ENCODE results near the gene USP48.

Gene USP48

GRCh38 chr1:21641076-21641475, 141.9 kb downstream of the USP48 start:
- no peak overlapping the region for H2BK120ac ChIP-seq (ENCODE audit: low read depth, low read length)
- H3K79me1 ChIP-seq (replicated peaks; ENCODE audit: low read length, poor library complexity, severe bottlenecking): no peaks in the 10 kb centered on the region
- H2BK12ac ChIP-seq (ENCODE audit: low read length in 2 of 2): no peak overlapping the region
- no peak overlapping the region for H2BK5ac ChIP-seq (ENCODE audit: low read depth, low read length, poor library complexity, severe bottlenecking)
- H3K23ac ChIP-seq (ENCODE audit: low read length in 2 of 2): no peak overlapping the region
- no peak overlapping the region for H4K91ac ChIP-seq (ENCODE audit: low read length)
- WGBS: 79% methylated on average over 2 of the region's 2 CpGs
- H2AK5ac ChIP-seq (ENCODE audit: low read length, severe bottlenecking): no peak overlapping the region
- DNase-seq: no peak
- peaks cover 11 to 54% of the 10 kb centered on the region in 2 experiments for H3K27me3 ChIP-seq (ENCODE audit: control insufficient read depth in 1 of 2, insufficient read depth in 1 of 2, low read length in 2 of 2)
- H3K36me3 ChIP-seq (ENCODE audit: control insufficient read depth in 1 of 2, insufficient read depth in 2 of 2, low read depth in 1 of 2, low read length in 2 of 2): no peaks in the 10 kb centered on the region
- H3K9ac ChIP-seq (ENCODE audit: low read length): no peak overlapping the region
- no peaks in the 10 kb centered on the region for H3K9me3 ChIP-seq (ENCODE audit: control insufficient read depth, low read length)
- H3K4ac ChIP-seq (ENCODE audit: low read depth in 1 of 2, low read length in 2 of 2): no peak overlapping the region
- no peak overlapping the region for H3K27ac ChIP-seq (ENCODE audit: low read length, poor library complexity, severe bottlenecking)
- H3K4me3 ChIP-seq (ENCODE audit: insufficient read depth in 1 of 2, low read depth in 1 of 2, low read length in 2 of 2): no peak overlapping the region
- H2BK15ac ChIP-seq (ENCODE audit: low read depth, poor library complexity, severe bottlenecking): no peak overlapping the region
- H3K4me2 ChIP-seq (ENCODE audit: low read length, poor library complexity, severe bottlenecking): no peak overlapping the region
- no peak overlapping the region for H2AFZ ChIP-seq (ENCODE audit: low read depth, low read length)
- H3K18ac ChIP-seq (ENCODE audit: low read depth in 1 of 2, low read length in 2 of 2): no peak overlapping the region
- peaks cover 14% of the 10 kb centered on the region for H3K4me1 ChIP-seq (ENCODE audit: control insufficient read depth, insufficient read depth, low read depth, low read length)
- no peak overlapping the region for H4K8ac ChIP-seq (ENCODE audit: low read length)
- H3K14ac ChIP-seq (ENCODE audit: low read length in 2 of 2): no peak overlapping the region

- Histone ChIP-seq H3K18ac (ENCODE audit: low read depth in 1 of 2, low read length in 2 of 2) (no peak overlapping the region), H3K4ac (ENCODE audit: low read depth in 1 of 2, low read length in 2 of 2) (no peak overlapping the region)
These were observed 142.3 kb downstream of the USP48 start for GRCh38 chr1:21640653-21641052.

GRCh38 chr1:21639594-21640041, 143.3 kb downstream of the USP48 start:
- Histone ChIP-seq H2BK12ac (ENCODE audit: low read length in 2 of 2) (no peak overlapping the region), H2BK5ac (ENCODE audit: low read depth, low read length, poor library complexity, severe bottlenecking) (no peak overlapping the region), H2AK5ac (ENCODE audit: low read length, severe bottlenecking) (no peak overlapping the region), H3K4me1 (ENCODE audit: control insufficient read depth, insufficient read depth, low read depth, low read length) (peaks cover 24% of the 10 kb centered on the region), H3K4me3 (ENCODE audit: insufficient read depth in 1 of 2, low read depth in 1 of 2, low read length in 2 of 2) (peak overlapping the region in 1 of 2 experiments; percentile 5), H3K23ac (ENCODE audit: low read length in 2 of 2) (no peak overlapping the region), H3K4me2 (ENCODE audit: low read length, poor library complexity, severe bottlenecking) (no peak overlapping the region), H4K91ac (ENCODE audit: low read length) (no peak overlapping the region), H2BK15ac (ENCODE audit: low read depth, poor library complexity, severe bottlenecking) (no peak overlapping the region), H3K4ac (ENCODE audit: low read depth in 1 of 2, low read length in 2 of 2) (no peak overlapping the region), H3K36me3 (ENCODE audit: control insufficient read depth in 1 of 2, insufficient read depth in 2 of 2, low read depth in 1 of 2, low read length in 2 of 2) (no peaks in the 10 kb centered on the region), H4K8ac (ENCODE audit: low read length) (no peak overlapping the region), H3K27ac (ENCODE audit: low read length, poor library complexity, severe bottlenecking) (no peak overlapping the region), H3K79me1 (replicated peaks; ENCODE audit: low read length, poor library complexity, severe bottlenecking) (no peaks in the 10 kb centered on the region), H3K27me3 (ENCODE audit: control insufficient read depth in 1 of 2, insufficient read depth in 1 of 2, low read length in 2 of 2) (peaks cover 11 to 62% of the 10 kb centered on the region in 2 experiments), H3K9ac (ENCODE audit: low read length) (no peak overlapping the region), H2BK120ac (ENCODE audit: low read depth, low read length) (no peak overlapping the region), H3K14ac (ENCODE audit: low read length in 2 of 2) (no peak overlapping the region), H3K18ac (ENCODE audit: low read depth in 1 of 2, low read length in 2 of 2) (no peak overlapping the region), H3K9me3 (ENCODE audit: control insufficient read depth, low read length) (no peaks in the 10 kb centered on the region), H2AFZ (ENCODE audit: low read depth, low read length) (no peak overlapping the region)
- 37% methylated on average over 16 of the region's 24 CpGs for WGBS
- DNase-seq: no peak

More at GRCh38 chr1:21640653-21641052, 142.3 kb downstream of the USP48 start:
- H3K23ac ChIP-seq (ENCODE audit: low read length in 2 of 2): no peak overlapping the region
- no peak overlapping the region for H2BK120ac ChIP-seq (ENCODE audit: low read depth, low read length)
- no peak overlapping the region for H3K14ac ChIP-seq (ENCODE audit: low read length in 2 of 2)
- H3K9ac ChIP-seq (ENCODE audit: low read length): no peak overlapping the region
- no peak overlapping the region for H2BK15ac ChIP-seq (ENCODE audit: low read depth, poor library complexity, severe bottlenecking)
- H3K4me3 ChIP-seq (ENCODE audit: insufficient read depth in 1 of 2, low read depth in 1 of 2, low read length in 2 of 2): no peak overlapping the region
- peaks cover 11 to 54% of the 10 kb centered on the region in 2 experiments for H3K27me3 ChIP-seq (ENCODE audit: control insufficient read depth in 1 of 2, insufficient read depth in 1 of 2, low read length in 2 of 2)
- H2AK5ac ChIP-seq (ENCODE audit: low read length, severe bottlenecking): no peak overlapping the region
- no peaks in the 10 kb centered on the region for H3K79me1 ChIP-seq (replicated peaks; ENCODE audit: low read length, poor library complexity, severe bottlenecking)
- H3K27ac ChIP-seq (ENCODE audit: low read length, poor library complexity, severe bottlenecking): no peak overlapping the region
- no peak for DNase-seq
- no peak overlapping the region for H4K8ac ChIP-seq (ENCODE audit: low read length)
- H2AFZ ChIP-seq (ENCODE audit: low read depth, low read length): no peak overlapping the region
- H3K9me3 ChIP-seq (ENCODE audit: control insufficient read depth, low read length): no peaks in the 10 kb centered on the region
- no peak overlapping the region for H4K91ac ChIP-seq (ENCODE audit: low read length)
- H3K4me2 ChIP-seq (ENCODE audit: low read length, poor library complexity, severe bottlenecking): no peak overlapping the region
- H3K4me1 ChIP-seq (ENCODE audit: control insufficient read depth, insufficient read depth, low read depth, low read length): peaks cover 14% of the 10 kb centered on the region
- WGBS: 92% methylated on average over 4 of the region's 6 CpGs
- H2BK12ac ChIP-seq (ENCODE audit: low read length in 2 of 2): no peak overlapping the region
- no peaks in the 10 kb centered on the region for H3K36me3 ChIP-seq (ENCODE audit: control insufficient read depth in 1 of 2, insufficient read depth in 2 of 2, low read depth in 1 of 2, low read length in 2 of 2)
- no peak overlapping the region for H2BK5ac ChIP-seq (ENCODE audit: low read depth, low read length, poor library complexity, severe bottlenecking)

- Histone ChIP-seq H2BK15ac (ENCODE audit: low read depth, poor library complexity, severe bottlenecking) (no peak overlapping the region), H2AK5ac (ENCODE audit: low read length, severe bottlenecking) (no peak overlapping the region), H3K27me3 (ENCODE audit: control insufficient read depth in 1 of 2, insufficient read depth in 1 of 2, low read length in 2 of 2) (peaks cover 5 to 60% of the 10 kb centered on the region in 2 experiments), H3K4me3 (ENCODE audit: insufficient read depth in 1 of 2, low read depth in 1 of 2, low read length in 2 of 2) (no peak overlapping the region), H3K9ac (ENCODE audit: low read length) (no peak overlapping the region), H3K14ac (ENCODE audit: low read length in 2 of 2) (no peak overlapping the region), H3K9me3 (ENCODE audit: control insufficient read depth, low read length) (no peaks in the 10 kb centered on the region), H2BK120ac (ENCODE audit: low read depth, low read length) (no peak overlapping the region), H2AFZ (ENCODE audit: low read depth, low read length) (no peak overlapping the region), H3K79me1 (replicated peaks; ENCODE audit: low read length, poor library complexity, severe bottlenecking) (no peaks in the 10 kb centered on the region), H3K18ac (ENCODE audit: low read depth in 1 of 2, low read length in 2 of 2) (no peak overlapping the region), H3K4me2 (ENCODE audit: low read length, poor library complexity, severe bottlenecking) (no peak overlapping the region), H3K27ac (ENCODE audit: low read length, poor library complexity, severe bottlenecking) (peak overlapping the region; percentile 47), H3K4ac (ENCODE audit: low read depth in 1 of 2, low read length in 2 of 2) (no peak overlapping the region), H2BK5ac (ENCODE audit: low read depth, low read length, poor library complexity, severe bottlenecking) (no peak overlapping the region), H3K4me1 (ENCODE audit: control insufficient read depth, insufficient read depth, low read depth, low read length) (peaks cover 32% of the 10 kb centered on the region), H4K91ac (ENCODE audit: low read length) (no peak overlapping the region), H3K23ac (ENCODE audit: low read length in 2 of 2) (no peak overlapping the region), H2BK12ac (ENCODE audit: low read length in 2 of 2) (no peak overlapping the region), H3K36me3 (ENCODE audit: control insufficient read depth in 1 of 2, insufficient read depth in 2 of 2, low read depth in 1 of 2, low read length in 2 of 2) (no peaks in the 10 kb centered on the region), H4K8ac (ENCODE audit: low read length) (no peak overlapping the region)
- DNase-seq: peak; percentile 64
- 51% methylated on average over 9 of the region's 10 CpGs for WGBS
These were observed 144.2 kb downstream of the USP48 start for GRCh38 chr1:21638531-21639341.
